HEK293 (cell line): ENCODE results near the gene TPO.

Experiments
- CTCF ChIP-seq: fragments of 450-650 bp; formaldehyde crosslinking; IDR thresholded peaks from 2 replicates; pipeline ENCODE4 v1.5.1; 2016; ENCODE audit warnings: missing biosample characterization, missing genetic modification characterization
- KLF7 ChIP-seq: fragments of 450-650 bp; formaldehyde crosslinking; IDR thresholded peaks from 2 replicates; pipeline ENCODE4 v1.5.1; 2016; ENCODE audit warnings: missing biosample characterization, missing genetic modification characterization, borderline replicate concordance
- MEIS1 ChIP-seq: sonication (generic); formaldehyde crosslinking; IDR thresholded peaks from 2 replicates; pipeline ENCODE4 v1.8.1; 2022; ENCODE audit warnings: missing genetic modification reagents, mild to moderate bottlenecking, borderline replicate concordance
- ZBTB20 ChIP-seq: fragments of 450-650 bp; formaldehyde crosslinking; IDR thresholded peaks from 2 replicates; pipeline ENCODE4 v1.5.1; 2016; ENCODE audit warnings: missing biosample characterization, missing genetic modification characterization
- ZBTB21 ChIP-seq: fragments of 450-650 bp; formaldehyde crosslinking; IDR thresholded peaks from 2 replicates; pipeline ENCODE4 v1.5.1; 2017; ENCODE audit warnings: missing biosample characterization, missing genetic modification characterization
- ZNF121 ChIP-seq: fragments of 450-650 bp; formaldehyde crosslinking; IDR thresholded peaks from 2 replicates; pipeline ENCODE4 v1.5.1; 2016; ENCODE audit warnings: missing biosample characterization, missing genetic modification characterization
- ZNF148 ChIP-seq: fragments of 450-650 bp; formaldehyde crosslinking; IDR thresholded peaks from 2 replicates; pipeline ENCODE4 v1.5.0; 2017; ENCODE audit warnings: missing biosample characterization, missing genetic modification characterization, borderline replicate concordance
- ZNF274 ChIP-seq, 2 experiments: fragments of 200-500 bp in 1 of 2; fragments of 450-650 bp in 1 of 2; sonication (Bioruptor generic) in 1 of 2; formaldehyde crosslinking in 1 of 2; IDR thresholded peaks; 2 replicates each; pipeline versions ENCODE4 v1.5.1 to v1.6.1; 2014 to 2016; ENCODE audit warnings: borderline replicate concordance in 1 of 2, inconsistent platforms in 1 of 2, low read length in 1 of 2, missing biosample characterization in 1 of 2, missing genetic modification characterization in 1 of 2
- ZNF645 ChIP-seq: fragments of 450-650 bp; formaldehyde crosslinking; IDR thresholded peaks from 2 replicates; pipeline ENCODE4; 2016; ENCODE audit warnings: missing biosample characterization, missing genetic modification characterization
- ZNF660 ChIP-seq: fragments of 450-650 bp; IDR thresholded peaks from 2 replicates; pipeline ENCODE4 v1.5.1; 2018; ENCODE audit warnings: missing biosample characterization, mild to moderate bottlenecking, missing genetic modification characterization
- ZNF677 ChIP-seq: fragments of 450-650 bp; IDR thresholded peaks from 2 replicates; pipeline ENCODE4 v1.5.0; 2018; ENCODE audit warnings: missing biosample characterization, mild to moderate bottlenecking, missing genetic modification characterization, moderate library complexity
- ZNF76 ChIP-seq: fragments of 450-650 bp; formaldehyde crosslinking; IDR thresholded peaks from 2 replicates; pipeline ENCODE4; 2016; ENCODE audit warnings: low read depth, missing biosample characterization, missing genetic modification characterization, borderline replicate concordance
- TF ChIP-seq, protein P1 (sequence below): fragments of 450-650 bp; formaldehyde crosslinking; IDR thresholded peaks from 2 replicates; pipeline ENCODE4 v1.5.1; 2017; ENCODE audit warnings: missing biosample characterization, missing genetic modification characterization

DNA sequence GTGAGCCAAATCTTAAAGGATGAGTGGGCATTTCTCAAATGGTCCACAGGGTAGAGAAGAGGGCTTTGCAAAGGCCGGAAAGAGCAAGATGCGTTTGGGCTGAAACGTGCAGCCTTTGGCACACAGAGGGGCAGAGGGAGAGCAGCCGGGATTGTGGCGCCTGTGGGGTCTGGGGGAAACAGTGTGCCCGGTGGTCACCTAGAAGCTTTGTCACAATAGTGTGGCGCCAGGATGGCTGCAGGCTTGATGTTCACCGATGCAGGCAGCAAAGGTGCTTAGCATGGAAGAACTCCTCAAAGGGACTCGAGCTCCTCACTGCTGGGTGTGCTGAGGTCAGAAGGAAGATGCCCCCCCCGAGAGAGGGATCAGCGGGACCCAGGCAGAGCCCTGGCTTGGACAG is 23.8 kb downstream of the TPO start:
- TF ChIP-seq CTCF (tag by site-specific recombination) (no peak), ZNF121 (no peak), ZNF645 (tag by site-specific recombination) (no peak), ZNF148 (no peak), ZNF76 (tag by site-specific recombination) (no peak), ZBTB21 (no peak), ZNF677 (tag by site-specific recombination) (no peak), MEIS1 (CRISPR knock-in tag) (no peak), KLF7 (tag by site-specific recombination) (no peak), ZNF274 (IDR thresholded peaks at IDR 0.05; ENCODE audit: low read length) (no peak), ZNF274 (tag by site-specific recombination; IDR thresholded peaks at IDR 0.05; ENCODE audit: borderline replicate concordance) (no peak), ZBTB20 (tag by site-specific recombination) (no peak), ZNF660 (tag by site-specific recombination) (no peak)
- TF ChIP-seq, protein P1, sequence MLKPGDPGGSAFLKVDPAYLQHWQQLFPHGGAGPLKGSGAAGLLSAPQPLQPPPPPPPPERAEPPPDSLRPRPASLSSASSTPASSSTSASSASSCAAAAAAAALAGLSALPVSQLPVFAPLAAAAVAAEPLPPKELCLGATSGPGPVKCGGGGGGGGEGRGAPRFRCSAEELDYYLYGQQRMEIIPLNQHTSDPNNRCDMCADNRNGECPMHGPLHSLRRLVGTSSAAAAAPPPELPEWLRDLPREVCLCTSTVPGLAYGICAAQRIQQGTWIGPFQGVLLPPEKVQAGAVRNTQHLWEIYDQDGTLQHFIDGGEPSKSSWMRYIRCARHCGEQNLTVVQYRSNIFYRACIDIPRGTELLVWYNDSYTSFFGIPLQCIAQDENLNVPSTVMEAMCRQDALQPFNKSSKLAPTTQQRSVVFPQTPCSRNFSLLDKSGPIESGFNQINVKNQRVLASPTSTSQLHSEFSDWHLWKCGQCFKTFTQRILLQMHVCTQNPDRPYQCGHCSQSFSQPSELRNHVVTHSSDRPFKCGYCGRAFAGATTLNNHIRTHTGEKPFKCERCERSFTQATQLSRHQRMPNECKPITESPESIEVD = no peak
